IPS-15b (cell line): ENCODE measurements around the gene PNLIPRP3.

ENCODE experiments used
- H3K27me3 ChIP-seq: one replicate; pipeline ENCODE4 v1.6.1; 2013; ENCODE audit warnings: low read length; ENCODE audit not compliant: control insufficient read depth, insufficient read depth
- H3K36me3 ChIP-seq: one replicate; pipeline ENCODE4 v1.6.1; 2013; ENCODE audit warnings: low read length; ENCODE audit not compliant: control insufficient read depth, insufficient read depth
- H3K4me1 ChIP-seq: one replicate; pipeline ENCODE4 v1.6.1; 2013; ENCODE audit warnings: mild to moderate bottlenecking, low read length; ENCODE audit not compliant: control insufficient read depth, insufficient read depth
- H3K4me3 ChIP-seq: one replicate; pipeline ENCODE4 v1.5.1; 2013; ENCODE audit warnings: low read depth, low read length
- H3K9ac ChIP-seq: one replicate; pipeline ENCODE4 v1.6.1; 2013; ENCODE audit warnings: low read depth, mild to moderate bottlenecking, low read length
- H3K9me3 ChIP-seq: one replicate; pipeline ENCODE4 v1.6.1; 2013; ENCODE audit warnings: mild to moderate bottlenecking, low read length; ENCODE audit not compliant: control insufficient read depth, insufficient read depth

Gene PNLIPRP3

GRCh38 chr10:116452338-116452720, 24.7 kb downstream of the PNLIPRP3 start:
- Histone ChIP-seq H3K27me3 (no peaks in the 10 kb centered on the region), H3K36me3 (no peaks in the 10 kb centered on the region), H3K4me1 (peaks cover 3% of the 10 kb centered on the region), H3K4me3 (no peak overlapping the region), H3K9me3 (no peaks in the 10 kb centered on the region), H3K9ac (no peak overlapping the region)

DNA sequence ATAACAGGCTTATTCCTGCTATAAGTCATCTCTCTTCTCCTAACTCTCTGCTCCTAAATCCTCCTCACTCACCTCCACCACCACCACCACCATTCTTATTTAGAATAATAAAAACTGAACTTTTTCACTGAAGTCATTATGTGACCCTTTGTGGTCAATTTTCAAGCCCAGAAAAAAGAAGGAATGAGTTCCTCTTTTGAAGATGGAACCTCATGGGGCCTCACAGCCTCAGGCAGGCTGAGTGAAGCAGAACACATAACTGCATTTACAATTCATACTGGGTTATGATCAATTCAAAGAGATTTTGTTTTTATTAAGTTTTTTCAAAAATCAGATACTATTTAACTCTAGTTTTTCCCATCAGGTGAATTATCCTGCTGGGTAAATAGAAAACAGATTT, 29.8 kb downstream of the PNLIPRP3 start:
- H3K36me3 ChIP-seq: no peaks in the 10 kb centered on the region
- no peak overlapping the region for H3K4me3 ChIP-seq
- no peaks in the 10 kb centered on the region for H3K9me3 ChIP-seq
- no peaks in the 10 kb centered on the region for H3K4me1 ChIP-seq
- no peak overlapping the region for H3K9ac ChIP-seq
- H3K27me3 ChIP-seq: no peaks in the 10 kb centered on the region

GRCh38 chr10:116460219-116460618, 32.6 kb downstream of the PNLIPRP3 start:
- Histone ChIP-seq H3K4me3 (no peak overlapping the region), H3K4me1 (no peaks in the 10 kb centered on the region), H3K9me3 (no peaks in the 10 kb centered on the region), H3K9ac (no peak overlapping the region), H3K36me3 (no peaks in the 10 kb centered on the region), H3K27me3 (no peaks in the 10 kb centered on the region)

- Histone ChIP-seq H3K27me3 (no peaks in the 10 kb centered on the region), H3K9ac (no peak overlapping the region), H3K36me3 (no peaks in the 10 kb centered on the region), H3K4me1 (no peaks in the 10 kb centered on the region), H3K9me3 (no peaks in the 10 kb centered on the region), H3K4me3 (no peak overlapping the region)
These were observed 34.0 kb downstream of the PNLIPRP3 start for GRCh38 chr10:116461680-116462079.

DNA sequence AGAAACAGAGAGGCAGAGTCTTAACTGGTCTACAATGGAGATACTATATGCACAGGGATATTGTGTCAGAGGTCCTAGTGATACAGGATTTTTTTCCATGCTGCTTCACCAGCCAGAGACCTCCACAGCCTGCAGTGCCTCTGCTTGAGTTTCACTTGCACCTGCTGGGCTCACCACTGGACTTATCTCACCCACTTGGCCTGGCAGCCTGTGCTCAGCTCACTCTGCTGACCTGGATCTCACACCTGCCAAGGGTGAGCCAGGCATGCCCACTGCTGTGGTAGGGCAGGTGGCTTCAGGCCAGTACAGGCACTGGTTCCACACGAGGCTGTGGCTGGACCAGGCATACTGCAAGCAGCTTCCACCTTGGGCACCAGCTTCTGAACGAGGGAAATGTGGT, 36.6 kb downstream of the PNLIPRP3 start:
- Histone ChIP-seq H3K4me1 (no peaks in the 10 kb centered on the region), H3K36me3 (no peaks in the 10 kb centered on the region), H3K9ac (no peak overlapping the region), H3K9me3 (no peaks in the 10 kb centered on the region), H3K27me3 (no peaks in the 10 kb centered on the region), H3K4me3 (no peak overlapping the region)

DNA sequence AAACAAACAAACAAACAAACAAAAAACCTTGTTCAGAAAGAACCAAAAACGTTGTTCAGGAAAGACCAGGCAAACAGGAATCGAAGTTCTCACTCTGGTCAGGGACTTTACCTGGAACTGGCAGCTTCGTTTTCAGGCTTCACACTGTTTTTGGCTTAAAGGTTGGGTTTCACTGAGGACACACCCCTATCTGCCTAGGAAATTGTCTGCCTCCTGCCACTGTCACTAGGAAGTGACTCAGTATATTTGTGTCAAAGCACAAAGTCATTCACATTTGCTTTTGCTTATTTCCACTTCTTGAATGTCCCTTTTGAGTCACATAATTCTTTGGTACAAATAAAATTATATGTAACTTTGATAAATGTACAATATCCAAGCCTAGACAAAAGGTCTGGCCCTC, 37.9 kb downstream of the PNLIPRP3 start:
- Histone ChIP-seq H3K9me3 (no peaks in the 10 kb centered on the region), H3K4me1 (no peaks in the 10 kb centered on the region), H3K4me3 (no peak overlapping the region), H3K9ac (no peak overlapping the region), H3K36me3 (no peaks in the 10 kb centered on the region), H3K27me3 (no peaks in the 10 kb centered on the region)

DNA sequence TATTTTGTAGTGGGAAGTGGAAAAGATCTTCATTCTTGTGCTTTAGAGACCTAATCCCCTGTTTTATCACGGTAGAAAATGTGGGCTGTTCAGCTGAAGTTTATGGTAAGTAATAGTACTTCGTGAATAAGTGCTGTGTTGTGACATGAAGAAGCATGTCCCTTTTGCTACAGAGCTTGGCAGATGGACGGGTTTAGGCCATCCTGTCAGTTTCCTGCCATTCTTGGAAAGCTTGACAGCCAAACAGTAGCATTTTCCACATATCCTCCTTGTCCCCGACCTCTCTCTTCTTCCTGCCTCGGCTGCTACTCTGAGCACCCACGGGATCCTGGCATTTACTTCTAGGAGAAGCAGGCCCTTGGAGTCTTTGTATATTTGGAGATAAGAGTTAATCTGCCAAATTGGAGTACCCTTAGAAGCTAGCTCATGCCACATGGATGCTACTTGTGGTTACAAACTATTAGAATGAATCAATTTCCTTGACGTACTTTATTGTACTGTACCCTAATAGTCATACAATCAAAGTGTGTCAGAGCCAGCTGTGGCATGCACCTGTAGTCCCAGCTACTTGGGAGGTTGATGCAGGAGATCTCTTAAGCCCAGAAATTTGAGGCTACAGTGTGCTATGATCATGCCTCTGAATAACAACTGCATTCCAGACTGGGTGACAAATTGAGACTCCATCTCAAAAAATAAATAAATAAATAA, 39.2 kb downstream of the PNLIPRP3 start:
- H3K9ac ChIP-seq: no peak overlapping the region
- H3K27me3 ChIP-seq: no peaks in the 10 kb centered on the region
- H3K9me3 ChIP-seq: no peaks in the 10 kb centered on the region
- H3K4me3 ChIP-seq: no peak overlapping the region
- no peaks in the 10 kb centered on the region for H3K36me3 ChIP-seq
- H3K4me1 ChIP-seq: no peaks in the 10 kb centered on the region

DNA sequence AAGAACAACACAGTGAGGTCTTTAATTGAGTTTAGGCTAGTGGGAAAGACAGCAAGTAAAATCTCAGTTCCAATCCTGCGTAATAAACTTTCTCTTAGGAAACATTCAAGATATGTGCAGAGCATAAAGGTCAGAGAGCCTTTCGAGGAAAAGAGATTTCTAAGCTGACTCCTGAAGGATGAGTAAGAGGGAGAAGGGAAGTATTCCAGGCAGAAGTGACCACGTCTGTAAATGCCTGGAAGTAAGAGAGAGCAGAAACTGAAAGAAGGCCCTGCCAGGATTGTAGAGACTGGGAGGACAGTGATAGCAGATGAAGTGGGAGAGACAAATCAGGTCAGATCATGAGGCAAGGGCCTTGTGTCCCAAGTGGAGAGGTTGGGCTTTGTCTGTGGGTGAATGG, 41.8 kb downstream of the PNLIPRP3 start:
- Histone ChIP-seq H3K9me3 (no peaks in the 10 kb centered on the region), H3K4me3 (no peak overlapping the region), H3K9ac (no peak overlapping the region), H3K4me1 (no peaks in the 10 kb centered on the region), H3K27me3 (no peaks in the 10 kb centered on the region), H3K36me3 (no peaks in the 10 kb centered on the region)

- Histone ChIP-seq H3K36me3 (no peaks in the 10 kb centered on the region), H3K9ac (no peak overlapping the region), H3K9me3 (no peaks in the 10 kb centered on the region), H3K4me3 (no peak overlapping the region), H3K4me1 (no peaks in the 10 kb centered on the region), H3K27me3 (no peaks in the 10 kb centered on the region)
These were observed 42.4 kb downstream of the PNLIPRP3 start for GRCh38 chr10:116470071-116470470.

DNA sequence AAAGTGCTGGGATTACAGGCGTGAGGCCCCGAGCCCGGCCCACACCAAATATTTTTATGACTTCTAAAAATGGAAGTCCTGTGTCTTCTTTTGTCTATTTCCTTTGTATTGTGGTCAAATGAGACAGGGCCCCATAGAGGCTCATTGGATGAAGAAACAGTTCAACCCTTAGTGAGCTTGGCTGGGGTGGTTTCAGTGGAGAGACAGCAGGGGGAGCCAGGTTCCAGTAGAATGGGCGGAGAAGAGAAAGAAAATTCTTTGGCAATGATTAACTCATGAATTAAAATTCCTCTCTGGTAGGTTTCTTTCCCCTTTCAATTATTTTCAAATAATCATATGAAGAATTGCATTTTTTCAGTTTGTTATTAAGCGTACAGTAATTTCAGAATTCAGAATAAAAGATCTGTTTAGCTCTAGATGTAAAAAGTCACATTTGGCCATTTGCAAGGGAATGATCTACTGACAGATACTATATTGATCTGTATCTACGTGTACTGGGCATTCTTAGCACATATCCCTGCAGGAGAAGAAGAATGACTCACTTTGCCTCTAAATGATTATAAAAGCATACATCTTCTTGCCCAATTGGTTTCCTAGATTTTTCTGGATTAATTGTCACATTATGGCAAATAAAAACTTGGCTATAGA, 43.2 kb downstream of the PNLIPRP3 start:
- no peak overlapping the region for H3K9ac ChIP-seq
- no peak overlapping the region for H3K4me3 ChIP-seq
- H3K36me3 ChIP-seq: no peaks in the 10 kb centered on the region
- no peaks in the 10 kb centered on the region for H3K4me1 ChIP-seq
- no peaks in the 10 kb centered on the region for H3K27me3 ChIP-seq
- H3K9me3 ChIP-seq: no peaks in the 10 kb centered on the region

- Histone ChIP-seq H3K27me3 (no peaks in the 10 kb centered on the region), H3K9ac (no peak overlapping the region), H3K4me3 (no peak overlapping the region), H3K36me3 (no peaks in the 10 kb centered on the region), H3K9me3 (no peaks in the 10 kb centered on the region), H3K4me1 (no peaks in the 10 kb centered on the region)
These were observed 45.2 kb downstream of the PNLIPRP3 start for GRCh38 chr10:116472891-116473290.

- Histone ChIP-seq H3K4me1 (no peaks in the 10 kb centered on the region), H3K27me3 (no peaks in the 10 kb centered on the region), H3K9me3 (no peaks in the 10 kb centered on the region), H3K9ac (no peak overlapping the region), H3K36me3 (no peaks in the 10 kb centered on the region), H3K4me3 (no peak overlapping the region)
These were observed 48.2 kb downstream of the PNLIPRP3 start for GRCh38 chr10:116475866-116476265.
